SK-N-SH (cell line): ENCODE data around the gene RRBP1.

Source experiments
- CTCF ChIP-seq: fragments of 200-600 bp; sonication (generic); IDR thresholded peaks from 2 replicates; pipeline ENCODE4 v1.6.1; 2017; ENCODE audit warnings: antibody characterized with exemption, mild to moderate bottlenecking, moderate library complexity
- EP300 ChIP-seq, 2 experiments: IDR thresholded peaks; 2 replicates each; pipeline versions ENCODE4 v1.4.0 to v1.6.1; 2012; ENCODE audit warnings: borderline replicate concordance in 1 of 2, low read depth in 1 of 2, low read length in 1 of 2
- EZH2phosphoT487 ChIP-seq: fragments of 200-600 bp; sonication (generic); IDR thresholded peaks from 2 replicates; pipeline ENCODE4 v1.6.1; 2017; ENCODE audit warnings: low read depth, mixed run types, mild to moderate bottlenecking, antibody characterized with exemption, moderate library complexity, borderline replicate concordance
- MAX ChIP-seq: IDR thresholded peaks from 2 replicates; pipeline ENCODE4 v1.4.0; 2012; ENCODE audit warnings: low read depth
- NRF1 ChIP-seq: IDR thresholded peaks from 2 replicates; pipeline ENCODE4 v1.6.1; 2012; ENCODE audit warnings: low read depth, mild to moderate bottlenecking, low read length
- POLR2AphosphoS5 ChIP-seq: IDR thresholded peaks from 2 replicates; pipeline ENCODE4 v1.6.1; 2012; ENCODE audit warnings: low read depth, low read length
- RAD21 ChIP-seq: IDR thresholded peaks from 2 replicates; pipeline ENCODE4 v1.6.1; 2012; ENCODE audit warnings: mild to moderate bottlenecking, low read length
- RFX5 ChIP-seq: IDR thresholded peaks from 2 replicates; pipeline ENCODE4 v1.6.1; 2012; ENCODE audit warnings: mild to moderate bottlenecking, improper control_type of control experiment, low read length
- SIN3A ChIP-seq: IDR thresholded peaks from 2 replicates; pipeline ENCODE4 v1.6.1; 2012; ENCODE audit warnings: low read depth, mild to moderate bottlenecking, low read length, moderate library complexity, borderline replicate concordance
- SMC3 ChIP-seq: IDR thresholded peaks from 2 replicates; pipeline ENCODE4 v1.6.1; 2012; ENCODE audit warnings: low read depth, low read length, improper control_type of control experiment
- TCF12 ChIP-seq: IDR thresholded peaks from 2 replicates; pipeline ENCODE4 v1.4.0; 2012
- USF2 ChIP-seq: fragments of 150-350 bp; IDR thresholded peaks from 2 replicates; pipeline ENCODE4 v1.6.1; 2017; ENCODE audit warnings: antibody characterized with exemption, low read length, low read depth, borderline replicate concordance
- ZBTB33 ChIP-seq: IDR thresholded peaks from 2 replicates; pipeline ENCODE4 v1.4.0; 2012; ENCODE audit warnings: low read depth, borderline replicate concordance

GRCh38 chr20:17715075-17715474 lies 33.0 kb upstream of the RRBP1 start:
- no peak for TF ChIP-seq SIN3A
- no peak for TF ChIP-seq USF2
- no peak for TF ChIP-seq MAX
- no peak for TF ChIP-seq SMC3
- TF ChIP-seq RAD21 = no peak
- TF ChIP-seq CTCF = no peak
- TF ChIP-seq POLR2AphosphoS5 = no peak
- no peak for TF ChIP-seq EZH2phosphoT487
- TF ChIP-seq TCF12 = no peak
- TF ChIP-seq NRF1 = no peak
- no peak for TF ChIP-seq ZBTB33
- TF ChIP-seq RFX5 = no peak
- TF ChIP-seq EP300 (IDR thresholded peaks at IDR 0.05; ENCODE audit: borderline replicate concordance in 1 of 2, low read depth in 1 of 2, low read length in 1 of 2) = no peak
